GM21515 (cell line): ENCODE results near the gene MARK3.

Experiments used
- ATAC-seq: cut with Tn5 transposase; IDR thresholded peaks from one replicate; pipeline ENCODE4 v1.9.1; 2021; ENCODE audit not compliant: unreplicated experiment

Gene MARK3

GRCh38 chr14:103432627-103433026 lies 47.4 kb downstream of the MARK3 start:
- no peak for ATAC-seq

- no peak for ATAC-seq
These were observed 48.8 kb downstream of the MARK3 start for GRCh38 chr14:103433916-103434563.

DNA sequence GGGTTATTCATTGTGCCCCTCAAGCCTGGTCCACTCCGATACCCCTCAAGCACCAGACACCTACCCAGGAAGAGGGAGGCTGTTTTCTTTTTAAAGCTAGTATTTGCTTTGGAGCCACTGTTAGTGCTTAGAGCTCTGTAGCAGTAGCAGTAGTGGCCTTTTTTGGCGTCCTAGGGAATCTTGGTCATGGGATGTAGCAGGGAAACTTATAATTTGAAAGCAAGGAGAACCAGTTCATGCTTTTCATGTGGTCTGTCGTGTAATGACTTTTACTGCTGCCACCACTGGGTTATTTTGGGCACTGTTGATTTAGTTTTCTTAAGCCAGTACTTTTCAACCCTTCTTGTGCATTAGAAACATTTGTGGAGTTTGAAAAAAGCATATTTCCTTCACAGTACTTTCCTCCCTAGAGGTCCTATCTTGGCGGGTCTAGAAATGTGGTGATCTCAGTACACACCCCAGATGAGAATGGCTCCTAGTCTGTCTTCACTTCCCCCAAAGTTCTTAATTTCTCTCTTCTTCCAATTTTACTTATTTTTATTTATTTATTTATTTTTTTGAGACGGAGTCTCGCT lies 49.7 kb downstream of the MARK3 start:
- no peak for ATAC-seq

GRCh38 chr14:103436533-103436932 lies 51.3 kb downstream of the MARK3 start:
- ATAC-seq = no peak

DNA sequence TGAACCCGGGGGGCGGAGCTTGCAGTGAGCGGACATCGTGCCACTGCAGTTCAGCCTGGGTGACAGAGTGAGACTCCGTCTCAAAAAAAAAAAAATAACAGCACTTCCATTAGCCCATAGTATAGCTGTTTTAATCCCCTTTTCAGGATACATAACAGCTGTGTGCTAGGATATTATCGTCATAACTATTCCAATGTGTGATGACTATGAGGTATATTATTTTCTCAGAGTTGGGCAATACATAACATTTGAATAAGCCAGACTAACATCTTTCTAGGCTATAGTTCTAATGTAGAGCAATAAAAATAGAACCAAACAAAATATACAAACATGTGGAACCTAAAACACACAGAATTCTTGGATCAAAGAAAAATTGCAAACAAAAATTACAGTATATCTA lies 57.1 kb downstream of the MARK3 start:
- no peak for ATAC-seq

DNA sequence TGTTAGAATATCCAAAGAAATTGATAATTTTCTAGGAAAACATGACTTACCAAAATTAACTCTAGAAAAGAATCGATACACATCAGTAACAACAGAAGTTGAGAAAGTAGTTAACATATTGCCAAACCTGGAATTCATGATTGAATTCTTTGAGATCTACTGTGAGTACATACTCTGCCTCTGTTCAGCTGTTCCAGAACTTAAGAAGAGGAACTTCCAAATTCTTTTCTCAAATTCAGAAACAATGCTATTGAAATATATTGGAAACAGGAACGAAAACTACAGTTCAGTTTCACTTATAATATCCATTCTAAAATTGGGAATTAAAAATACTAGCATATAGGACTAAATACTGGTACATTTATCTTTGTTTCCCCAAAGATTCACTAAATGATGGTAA lies 57.9 kb downstream of the MARK3 start:
- ATAC-seq = no peak

GRCh38 chr14:103444837-103445524 lies 59.8 kb downstream of the MARK3 start:
- no peak for ATAC-seq

DNA sequence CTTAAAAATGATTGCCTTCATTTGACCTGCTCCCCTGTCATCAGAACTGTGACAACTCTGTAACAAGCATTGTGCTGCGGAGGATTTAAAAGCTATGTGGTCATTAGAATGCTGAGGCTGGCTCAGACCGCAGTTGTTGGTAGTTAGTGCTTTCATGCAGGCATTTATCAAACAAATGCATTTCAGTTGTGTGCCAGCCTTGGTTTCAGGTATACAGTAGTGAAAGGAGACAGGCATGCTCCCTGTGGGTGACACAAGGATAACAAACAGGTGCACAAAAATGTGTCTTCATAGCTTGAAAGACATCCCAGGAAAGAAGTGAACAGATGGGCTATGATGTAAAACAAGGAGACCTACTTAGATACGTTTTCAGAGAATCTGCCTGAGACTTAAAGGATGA lies 60.6 kb downstream of the MARK3 start:
- no peak for ATAC-seq

DNA sequence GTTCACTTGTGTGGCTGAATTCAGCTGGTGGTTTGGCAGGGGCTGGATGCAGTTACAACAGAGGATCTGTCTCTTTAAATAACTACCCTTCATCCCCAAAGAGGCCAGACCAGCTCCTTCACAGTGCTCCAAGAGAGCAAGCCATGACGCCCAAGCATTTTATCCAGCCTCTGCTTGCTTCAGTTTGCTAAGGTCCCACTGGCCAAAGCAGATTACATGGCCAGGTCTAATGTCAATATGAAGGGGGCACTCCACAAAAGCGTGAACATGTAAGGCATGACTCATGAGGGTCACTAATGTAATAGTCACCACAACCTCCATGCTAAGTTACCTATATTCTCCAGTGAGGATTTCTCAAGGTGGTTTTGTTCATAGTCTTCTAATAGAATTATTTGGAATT lies 62.9 kb downstream of the MARK3 start:
- ATAC-seq = no peak

DNA sequence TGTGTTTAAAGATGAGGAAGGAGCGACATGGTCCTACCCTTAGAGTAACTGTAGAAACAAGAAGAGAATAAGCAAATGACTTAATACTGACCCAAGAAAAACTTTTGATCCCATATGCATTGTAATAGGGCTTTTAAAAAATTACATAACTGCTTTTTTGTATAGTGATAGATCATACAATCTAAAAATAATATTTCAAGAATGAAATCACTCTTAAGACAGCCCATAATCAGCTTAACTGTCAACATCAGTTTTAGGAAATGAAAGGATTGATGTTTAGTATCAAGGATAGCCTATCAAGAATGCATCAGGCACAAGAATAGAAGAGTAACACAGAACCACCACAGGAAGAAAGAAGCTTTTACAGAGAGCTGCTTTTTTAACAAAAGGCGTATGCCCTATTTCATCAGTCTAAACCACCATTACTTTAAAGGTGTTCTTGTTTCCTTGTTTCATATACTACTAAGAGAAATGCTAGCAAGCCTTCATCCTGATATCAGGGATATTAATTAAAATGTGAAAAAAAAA lies 64.5 kb downstream of the MARK3 start:
- no peak for ATAC-seq

DNA sequence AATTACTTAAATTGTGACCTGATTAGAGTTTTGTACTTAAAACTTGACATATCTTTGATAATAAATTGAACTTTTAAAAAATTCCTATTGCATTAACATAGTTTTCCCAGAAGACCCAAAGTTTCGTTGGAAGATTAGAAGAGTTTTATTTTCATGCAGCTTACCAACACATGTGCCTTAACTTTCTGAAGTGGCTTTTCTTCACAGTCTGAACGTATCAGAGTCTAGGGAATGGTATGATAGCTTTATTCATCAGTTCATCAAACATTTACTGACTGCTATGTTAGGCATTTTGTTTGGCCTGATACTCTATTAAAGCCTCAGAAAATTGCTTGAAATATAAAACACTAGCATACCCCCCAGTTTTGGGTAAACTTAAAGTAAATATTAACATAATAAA lies 65.2 kb downstream of the MARK3 start:
- no peak for ATAC-seq

- ATAC-seq = no peak
These were observed 66.2 kb downstream of the MARK3 start for GRCh38 chr14:103451401-103451800.

DNA sequence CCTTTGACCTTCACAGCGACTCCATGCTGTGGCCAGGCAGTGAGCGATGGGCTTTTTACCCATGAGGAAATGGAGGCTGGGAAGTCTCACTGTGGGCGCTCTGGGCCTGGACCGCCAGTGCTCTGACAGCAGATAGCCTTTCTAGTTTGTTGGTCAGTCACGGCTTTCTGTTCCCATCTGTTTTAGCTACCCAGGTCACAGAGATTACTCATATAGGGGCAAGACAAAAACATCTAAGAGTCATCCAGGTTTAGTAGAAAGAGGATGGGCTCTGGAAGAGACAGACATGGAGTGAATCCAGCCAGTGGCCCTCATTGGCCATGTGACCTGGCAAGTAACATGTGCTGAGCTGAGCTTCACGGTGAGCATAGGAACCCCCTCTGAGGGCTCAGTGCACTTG lies 68.6 kb downstream of the MARK3 start:
- ATAC-seq = no peak

- no peak for ATAC-seq
These were observed 71.1 kb downstream of the MARK3 start for GRCh38 chr14:103456167-103456835.

- ATAC-seq = no peak
These were observed 75.2 kb downstream of the MARK3 start for GRCh38 chr14:103460415-103460814.

GRCh38 chr14:103463149-103463548 lies 77.9 kb downstream of the MARK3 start:
- no peak for ATAC-seq

- no peak for ATAC-seq
These were observed 78.6 kb downstream of the MARK3 start for GRCh38 chr14:103463851-103464250.

- no peak for ATAC-seq
These were observed 87.7 kb downstream of the MARK3 start for GRCh38 chr14:103472939-103473338.

DNA sequence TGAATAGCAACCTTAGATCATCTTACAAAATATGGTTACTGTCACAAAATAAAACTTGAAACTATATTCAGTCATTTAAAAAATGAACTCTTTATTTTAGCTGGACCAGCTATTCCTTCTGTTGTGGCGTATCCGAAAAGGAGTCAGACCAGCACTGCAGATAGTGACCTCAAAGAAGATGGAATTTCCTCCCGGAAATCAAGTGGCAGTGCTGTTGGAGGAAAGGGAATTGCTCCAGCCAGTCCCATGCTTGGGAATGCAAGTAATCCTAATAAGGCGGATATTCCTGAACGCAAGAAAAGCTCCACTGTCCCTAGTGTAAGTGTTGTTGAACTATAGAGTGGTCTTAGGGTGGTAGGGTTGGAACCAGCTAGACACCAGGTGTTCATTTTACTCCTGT lies 89.7 kb downstream of the MARK3 start:
- ATAC-seq = no peak

DNA sequence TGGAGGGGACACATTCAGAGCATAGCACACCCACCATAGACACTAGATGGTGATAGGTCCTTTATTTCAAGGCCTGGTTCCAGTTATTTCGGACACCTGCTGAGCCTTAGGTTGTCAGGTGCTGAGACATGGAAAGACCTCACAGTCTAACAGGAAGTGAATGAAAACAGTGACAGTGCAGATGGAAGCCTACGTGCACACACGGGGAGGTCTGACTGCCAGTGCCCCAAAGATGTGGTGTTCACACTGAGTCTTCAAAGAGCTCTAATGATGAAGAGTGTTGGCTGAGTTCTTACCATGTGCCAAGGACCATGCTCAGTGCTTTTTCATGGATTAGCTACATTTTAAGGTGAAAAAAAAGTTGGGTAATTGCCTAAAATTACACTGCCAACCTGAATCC lies 90.8 kb downstream of the MARK3 start:
- ATAC-seq = no peak

GRCh38 chr14:103476631-103477030 lies 91.4 kb downstream of the MARK3 start:
- ATAC-seq = no peak

GRCh38 chr14:103480595-103480994 lies 95.4 kb downstream of the MARK3 start:
- ATAC-seq = peak; percentile 66
